NCI-H1105 (cell line): Measurements from ENCODE around the gene DTL.

Experiments
- DNase-seq: peaks from one replicate; lab custom pipeline; 2025; lab: John Stamatoyannopoulos, UW

DTL gene

GRCh38 chr1:212091438-212092121 is 56.0 kb downstream of the DTL start:
- no peak for DNase-seq

GRCh38 chr1:212097360-212097759 is 61.8 kb downstream of the DTL start:
- DNase-seq = no peak

GRCh38 chr1:212098310-212098709 is 62.8 kb downstream of the DTL start:
- no peak for DNase-seq

GRCh38 chr1:212098771-212099170 is 63.2 kb downstream of the DTL start:
- no peak for DNase-seq

GRCh38 chr1:212101251-212101650 is 65.7 kb downstream of the DTL start:
- DNase-seq = no peak

- no peak for DNase-seq
Observed at GRCh38 chr1:212101735-212102134, 66.2 kb downstream of the DTL start.

GRCh38 chr1:212104586-212105325 is 69.2 kb downstream of the DTL start:
- no peak for DNase-seq

GRCh38 chr1:212106286-212106792 is 70.8 kb downstream of the DTL start:
- no peak for DNase-seq

GRCh38 chr1:212107481-212107880 is 71.9 kb downstream of the DTL start:
- DNase-seq = no peak

GRCh38 chr1:212108187-212108586 is 72.6 kb downstream of the DTL start:
- DNase-seq = no peak

- DNase-seq = no peak
Observed at GRCh38 chr1:212108981-212109380, 73.4 kb downstream of the DTL start.

GRCh38 chr1:212109728-212110127 is 74.2 kb downstream of the DTL start:
- no peak for DNase-seq

GRCh38 chr1:212110617-212111016 is 75.1 kb downstream of the DTL start:
- no peak for DNase-seq

- DNase-seq = no peak
Observed at GRCh38 chr1:212111536-212111935, 76.0 kb downstream of the DTL start.

- DNase-seq = no peak
Observed at GRCh38 chr1:212113706-212114105, 78.2 kb downstream of the DTL start.

GRCh38 chr1:212118167-212118871 is 82.8 kb downstream of the DTL start:
- DNase-seq = no peak

GRCh38 chr1:212118872-212119260 is 83.3 kb downstream of the DTL start:
- no peak for DNase-seq

- no peak for DNase-seq
Observed at GRCh38 chr1:212119397-212119837, 83.9 kb downstream of the DTL start.

GRCh38 chr1:212119863-212120262 is 84.3 kb downstream of the DTL start:
- DNase-seq = no peak

GRCh38 chr1:212121779-212122178 is 86.2 kb downstream of the DTL start:
- DNase-seq = no peak

- DNase-seq = no peak
Observed at GRCh38 chr1:212124690-212125582, 89.4 kb downstream of the DTL start.

- no peak for DNase-seq
Observed at GRCh38 chr1:212125654-212126053, 90.1 kb downstream of the DTL start.
